HG03575 (cell line): ENCODE results near the gene GJD2.

ENCODE experiments used
- ATAC-seq: cut with Tn5 transposase; IDR thresholded peaks from one replicate; pipeline ENCODE4 v1.9.1; 2021; ENCODE audit not compliant: unreplicated experiment, insufficient number of reproducible peaks, low FRiP score; ENCODE audit errors: extremely low read depth

GJD2 gene

DNA sequence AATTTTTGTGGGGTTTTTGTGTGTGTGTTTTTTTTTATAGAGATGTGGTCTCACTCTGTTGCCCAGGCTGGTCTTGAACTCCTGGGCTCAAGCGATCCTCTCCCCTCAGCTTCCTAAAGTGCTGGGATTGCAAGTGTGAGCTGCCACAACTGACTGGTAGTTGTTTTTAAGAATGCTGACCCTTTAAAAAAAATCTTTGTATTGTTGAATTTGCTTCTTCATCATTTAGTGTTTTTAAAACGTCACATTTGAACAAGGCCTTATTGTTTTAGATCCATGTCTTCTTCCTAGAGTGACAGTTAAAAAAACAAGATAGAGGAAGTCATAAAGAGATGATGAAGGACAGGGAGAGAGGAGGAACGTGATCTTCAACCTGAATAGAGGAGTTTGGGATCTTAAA lies 24.1 kb downstream of the GJD2 start:
- no peak for ATAC-seq

DNA sequence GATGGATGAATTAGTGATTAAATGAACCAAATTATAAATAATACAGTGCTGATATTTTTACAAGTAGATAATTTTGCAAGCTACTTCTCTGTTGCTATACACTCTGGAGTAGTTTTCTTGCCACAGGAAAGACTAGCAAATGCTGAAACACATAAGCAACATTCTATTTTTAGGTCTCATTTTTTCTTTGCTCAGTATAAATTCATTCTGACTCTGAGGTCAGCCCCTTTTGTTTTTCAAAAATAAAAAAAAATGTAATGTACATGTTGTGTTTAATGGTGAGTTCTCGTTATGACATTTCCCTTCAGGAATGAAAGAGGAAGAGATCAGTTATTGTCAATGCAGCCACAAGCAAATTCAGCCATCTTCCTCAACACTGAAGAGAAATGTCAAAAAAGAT lies 24.9 kb downstream of the GJD2 start:
- no peak for ATAC-seq

DNA sequence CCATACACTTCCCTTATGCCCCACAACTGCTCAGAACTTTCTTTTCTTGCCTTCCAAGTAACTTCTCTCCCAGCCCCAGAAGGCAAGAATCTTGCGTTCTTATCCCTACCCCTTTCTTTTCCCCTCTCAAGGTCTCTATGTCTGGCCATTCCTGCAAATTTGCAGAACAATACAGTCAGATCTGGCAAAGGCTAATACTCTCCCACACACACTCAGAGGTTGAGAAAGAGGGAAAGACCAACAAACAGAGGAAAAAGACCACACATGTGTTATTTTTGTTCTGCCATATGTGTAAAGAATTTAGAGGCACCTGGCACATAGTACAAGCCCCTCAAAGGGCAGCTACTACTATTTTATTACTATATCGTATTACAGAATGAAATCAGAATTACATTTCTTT lies 25.7 kb downstream of the GJD2 start:
- ATAC-seq = no peak

DNA sequence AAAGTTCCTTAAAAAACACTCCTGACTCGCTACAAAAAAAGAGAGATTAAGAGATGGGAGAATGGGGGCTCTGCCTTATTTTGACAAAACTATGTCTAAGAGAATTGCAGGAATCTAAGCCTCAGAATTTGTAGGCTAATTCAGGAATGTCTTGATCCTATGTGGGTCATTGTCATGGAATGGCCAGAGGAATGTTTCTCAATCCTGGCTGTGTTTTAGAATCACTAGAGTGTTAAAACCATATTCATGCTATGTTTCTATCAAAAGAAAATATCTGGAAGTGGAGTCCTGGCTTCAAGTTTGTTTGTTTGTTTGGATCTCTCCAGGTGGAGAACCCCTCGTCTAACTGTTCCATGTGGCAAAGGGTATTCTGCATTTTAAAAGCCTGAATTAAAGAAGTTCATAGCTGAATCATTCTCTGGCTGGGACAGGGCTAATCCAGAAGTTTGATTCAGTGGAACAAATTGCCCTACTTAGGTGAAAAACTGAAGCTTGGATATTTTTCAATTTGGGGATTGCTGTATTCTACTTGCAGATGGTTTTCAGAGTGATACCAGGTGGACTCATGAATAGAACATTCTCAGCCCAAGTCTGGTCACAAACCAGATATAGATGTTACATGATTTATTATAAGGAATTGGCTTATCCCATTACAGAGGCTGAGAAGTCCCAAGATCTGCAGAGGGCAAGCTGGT lies 28.2 kb downstream of the GJD2 start:
- ATAC-seq = no peak

DNA sequence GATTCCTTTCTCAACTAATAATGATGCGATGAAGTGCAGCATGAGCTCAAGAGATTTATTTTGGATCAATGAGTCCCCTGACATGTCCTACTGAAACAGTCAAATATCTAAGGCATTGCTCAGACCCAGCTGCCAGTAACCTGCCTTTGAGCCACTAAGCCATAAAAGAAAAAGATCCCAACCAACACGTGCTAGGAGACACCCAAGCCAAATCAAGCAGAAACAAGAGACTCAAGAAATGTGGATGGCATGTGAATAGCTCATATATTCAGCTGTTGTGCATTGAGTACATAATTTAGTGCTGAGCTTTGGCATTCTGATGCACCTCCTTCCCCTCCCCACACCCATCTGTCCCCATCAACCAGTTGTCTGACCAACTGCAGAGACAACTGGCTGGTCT lies 29.2 kb downstream of the GJD2 start:
- ATAC-seq = no peak

DNA sequence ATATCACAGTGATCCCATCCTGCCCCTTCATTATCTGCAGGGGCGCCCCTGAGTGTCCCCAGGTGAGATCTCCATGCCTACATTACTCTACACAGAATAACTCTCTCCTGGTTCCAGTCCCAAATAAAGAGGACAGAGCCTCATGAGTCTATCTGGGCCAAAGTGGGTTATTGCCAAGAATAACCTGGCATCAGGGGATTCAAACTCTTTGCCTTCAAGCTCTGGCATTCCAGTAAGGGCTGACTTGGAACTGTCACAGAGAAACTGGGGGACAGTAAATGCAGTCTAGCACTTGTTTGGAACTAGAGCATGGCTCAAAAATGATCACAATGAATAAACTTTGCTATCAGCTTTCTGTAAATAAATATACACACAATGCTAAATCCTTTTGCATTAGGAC lies 30.3 kb downstream of the GJD2 start:
- no peak for ATAC-seq

DNA sequence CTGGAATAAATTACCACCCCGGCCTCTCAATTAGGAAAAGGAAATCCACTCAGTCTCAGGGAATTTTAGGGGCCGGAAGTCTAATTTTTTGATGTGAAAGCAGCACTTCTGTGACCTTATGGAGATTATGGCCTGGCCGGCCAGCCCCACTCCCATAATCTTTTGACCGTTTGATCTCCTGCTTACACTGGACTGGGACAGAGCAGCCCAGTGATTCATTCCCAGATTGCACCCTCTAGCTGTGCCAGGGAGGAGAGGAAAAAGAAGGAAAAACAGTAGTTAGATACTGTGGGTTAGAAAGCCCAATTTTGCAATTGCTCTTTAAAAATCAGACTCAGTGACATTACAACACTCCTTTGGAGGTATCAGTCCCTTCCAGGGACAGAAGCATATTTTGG lies 32.4 kb downstream of the GJD2 start:
- no peak for ATAC-seq

DNA sequence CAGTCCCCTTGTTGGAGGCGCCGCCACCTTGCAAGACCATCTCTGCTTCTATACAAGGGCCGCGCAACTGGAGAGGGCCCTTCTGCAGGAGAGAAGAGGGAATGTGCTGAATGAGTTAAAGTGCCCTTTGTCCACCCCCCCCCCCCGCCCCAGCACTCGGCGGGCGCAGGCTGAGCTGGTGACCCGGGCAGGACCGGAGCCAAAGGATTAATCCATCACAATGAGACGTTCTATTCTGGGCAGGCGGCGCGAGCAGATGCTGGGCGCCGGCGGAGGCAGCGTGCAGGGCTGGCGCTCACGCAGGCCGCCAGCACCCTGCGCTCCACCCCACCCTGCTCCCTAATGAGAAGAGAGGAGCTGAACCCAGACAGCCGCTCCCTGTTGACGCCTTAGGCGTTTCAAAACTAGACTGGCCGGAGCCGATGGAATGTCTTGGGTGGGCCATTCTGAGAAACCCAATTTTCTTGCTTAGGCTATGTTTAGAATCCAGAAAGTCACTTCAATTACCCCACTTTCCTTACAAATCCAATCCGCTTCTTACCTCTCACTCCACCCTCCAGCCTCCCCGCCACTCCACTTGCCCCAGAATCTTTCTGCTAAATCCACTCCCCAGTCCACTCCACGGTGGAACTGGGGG lies 32.9 kb downstream of the GJD2 start:
- no peak for ATAC-seq

DNA sequence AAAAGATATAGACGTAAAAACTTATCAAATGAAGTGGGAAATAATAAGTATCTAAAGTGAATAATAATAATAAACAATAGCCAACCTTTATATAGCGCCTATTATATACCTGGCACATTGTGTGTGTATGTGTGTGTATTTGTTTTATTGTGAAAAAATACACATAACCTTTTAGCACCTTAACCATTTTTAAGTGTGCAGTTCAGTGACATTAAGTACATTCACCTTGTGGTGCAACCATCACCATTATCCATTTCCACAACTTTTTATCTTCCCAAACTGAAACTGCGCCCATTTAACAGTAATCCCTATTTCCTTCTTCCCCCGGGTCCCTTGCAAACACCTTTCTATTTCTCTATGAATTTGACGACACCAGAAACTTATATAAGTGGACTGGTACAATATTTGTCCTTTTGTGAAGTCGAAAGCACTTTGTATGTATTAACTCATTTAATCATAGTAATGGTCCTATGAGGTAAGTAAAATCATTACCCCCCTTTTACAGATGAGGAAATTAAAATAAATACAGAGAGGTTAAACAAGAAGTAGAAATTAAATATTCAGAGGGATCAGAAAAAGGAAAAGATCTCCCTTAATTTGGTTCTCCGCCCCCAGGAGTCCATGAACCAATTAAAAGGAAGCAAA lies 33.5 kb downstream of the GJD2 start:
- ATAC-seq = no peak

DNA sequence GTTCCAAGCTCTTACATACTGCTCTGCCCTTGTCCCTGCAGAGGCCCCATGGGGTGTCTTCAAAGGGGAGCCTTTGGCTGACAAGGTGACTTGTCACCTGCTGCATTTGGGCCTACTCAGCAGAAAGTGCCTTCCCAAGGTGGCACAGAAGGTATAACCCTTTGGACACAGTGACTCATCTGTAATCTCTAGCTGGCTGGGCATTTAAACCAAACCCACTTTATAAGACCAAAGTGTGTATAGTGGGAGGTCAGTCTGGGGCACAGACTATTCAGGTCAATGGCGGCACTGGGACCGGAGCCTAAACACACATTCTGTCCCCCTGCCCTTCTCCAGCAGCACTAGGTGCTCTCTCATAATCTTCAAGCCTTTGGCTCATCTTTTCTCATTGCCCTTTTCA lies 35.1 kb downstream of the GJD2 start:
- no peak for ATAC-seq

DNA sequence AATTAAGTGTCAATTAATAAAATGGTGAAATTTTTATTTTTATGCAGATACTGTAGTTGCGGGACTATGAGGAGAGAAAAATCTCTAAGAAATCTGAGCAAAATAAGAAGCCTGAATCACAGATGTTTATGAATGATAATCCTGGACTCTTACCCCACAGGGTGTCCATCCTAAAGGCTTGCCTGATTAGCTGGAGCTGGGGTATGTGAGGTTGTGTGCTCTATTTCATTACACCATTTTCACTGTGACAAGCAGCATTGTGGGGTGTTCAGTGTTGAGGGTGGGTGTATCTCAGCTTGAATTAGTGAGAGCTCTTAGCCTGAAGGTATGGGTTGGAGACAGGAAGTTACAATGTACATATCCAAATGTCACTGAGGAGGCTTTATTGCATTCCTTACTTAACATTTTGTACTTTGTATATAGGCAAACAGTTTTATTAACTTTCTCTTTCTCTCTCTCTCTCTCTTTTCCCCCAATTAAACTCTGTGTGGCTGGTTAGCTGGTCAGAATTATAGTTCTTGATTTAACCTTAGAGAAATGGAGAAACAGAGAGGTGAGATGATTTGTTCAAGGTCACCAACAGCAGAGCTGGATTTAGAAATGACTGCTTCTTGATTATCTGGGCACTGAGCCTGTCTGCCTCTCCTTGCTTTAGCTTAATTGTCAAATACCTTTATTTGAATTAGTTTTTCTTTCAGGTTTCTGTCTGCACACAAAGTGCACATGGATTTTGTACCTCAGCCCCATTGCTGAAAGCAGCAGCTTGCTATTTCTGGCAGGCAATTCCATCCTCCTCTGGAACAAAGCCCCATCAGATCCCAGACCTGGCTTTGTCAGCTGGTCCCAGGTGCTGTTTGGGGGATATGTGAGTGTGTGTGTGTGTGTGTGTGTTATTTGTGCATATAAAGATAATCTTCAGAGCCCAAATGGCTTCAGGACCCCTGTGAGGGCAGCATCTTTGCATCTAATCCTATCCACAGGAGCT lies 35.8 kb downstream of the GJD2 start:
- no peak for ATAC-seq

DNA sequence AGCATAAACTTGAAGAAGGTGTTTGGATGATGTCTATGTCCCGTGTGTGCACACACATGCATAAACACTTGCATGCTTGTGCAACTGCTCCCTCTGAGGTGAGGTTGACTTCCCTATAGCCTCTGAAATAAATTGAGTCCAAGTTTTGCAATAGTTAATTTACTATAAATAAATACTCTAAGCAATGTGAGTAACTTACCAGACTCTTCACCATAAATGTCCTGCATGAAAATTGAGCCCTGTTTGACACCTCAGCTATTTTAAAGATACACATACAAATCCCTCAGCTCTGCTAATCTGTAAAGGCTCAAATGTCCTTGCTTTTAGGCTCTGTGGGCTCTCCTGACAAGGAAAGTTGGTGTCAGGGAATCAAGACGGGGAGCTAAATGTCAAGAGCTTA lies 37.1 kb downstream of the GJD2 start:
- no peak for ATAC-seq

DNA sequence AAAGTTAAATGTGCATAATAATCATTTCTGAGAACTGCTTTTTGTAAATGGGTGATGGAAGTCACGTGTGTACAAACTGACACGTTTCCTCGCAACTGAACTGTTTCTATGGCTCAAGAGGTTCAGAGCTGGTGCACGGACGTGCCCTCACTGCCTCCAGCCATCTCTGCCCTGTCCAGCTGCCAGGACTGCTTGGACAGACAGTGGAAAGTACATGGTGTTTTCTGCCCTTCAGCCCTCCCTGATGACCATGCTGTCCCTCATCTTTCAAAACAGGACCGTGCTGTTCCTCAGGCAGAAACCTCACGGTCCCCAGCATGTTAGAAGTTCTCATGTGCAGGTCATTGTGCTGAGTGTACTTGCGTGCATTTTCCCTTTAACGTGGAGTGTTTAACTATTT lies 38.7 kb downstream of the GJD2 start:
- ATAC-seq = no peak

DNA sequence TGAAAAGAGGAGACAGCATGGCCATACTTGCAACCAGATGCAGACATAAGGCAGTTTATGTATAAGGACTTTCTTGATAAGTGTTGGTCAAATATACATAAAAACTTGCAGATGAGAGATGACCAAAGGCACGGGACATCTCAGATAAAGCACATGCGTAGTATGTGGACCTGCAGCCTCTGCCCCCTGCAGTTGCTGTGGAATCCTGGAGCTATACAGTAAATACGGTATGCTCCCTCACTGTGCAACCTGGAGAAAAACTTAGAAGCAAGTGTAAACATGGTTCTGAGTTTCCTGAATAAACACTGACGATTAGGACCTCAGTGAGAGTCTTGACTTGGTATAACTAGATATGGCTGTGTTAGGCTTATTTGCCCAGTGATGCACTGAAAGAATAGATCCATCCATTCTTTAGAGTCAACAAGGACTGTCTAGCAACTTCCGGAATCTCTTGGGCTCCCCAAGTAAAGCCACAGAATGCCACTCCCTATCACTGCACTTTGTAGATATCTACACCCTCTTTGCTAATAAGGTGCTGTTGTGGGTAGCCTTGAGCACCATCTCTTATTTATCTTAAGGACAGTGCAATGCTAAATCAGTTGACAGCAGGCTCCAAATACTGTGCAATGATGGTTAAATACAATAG lies 40.2 kb downstream of the GJD2 start:
- no peak for ATAC-seq

DNA sequence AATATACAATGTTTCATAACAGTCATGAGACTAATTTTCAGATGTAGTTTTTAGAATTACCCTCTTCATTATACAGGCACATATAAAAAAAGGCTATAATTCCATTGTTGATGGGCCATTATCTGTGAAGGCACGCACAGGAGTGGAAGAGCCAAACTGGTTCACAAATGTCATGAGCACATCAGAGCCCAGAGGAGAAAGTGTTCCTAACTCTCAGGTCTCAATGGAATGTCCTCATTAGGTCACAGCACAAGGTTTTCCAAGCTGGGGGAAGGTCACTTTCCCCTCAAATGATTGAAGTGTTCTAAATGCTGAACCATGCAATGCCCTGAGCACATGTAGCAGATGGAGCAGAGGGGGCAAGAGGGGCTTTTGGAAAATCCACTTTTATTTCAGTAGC lies 41.2 kb downstream of the GJD2 start:
- no peak for ATAC-seq

DNA sequence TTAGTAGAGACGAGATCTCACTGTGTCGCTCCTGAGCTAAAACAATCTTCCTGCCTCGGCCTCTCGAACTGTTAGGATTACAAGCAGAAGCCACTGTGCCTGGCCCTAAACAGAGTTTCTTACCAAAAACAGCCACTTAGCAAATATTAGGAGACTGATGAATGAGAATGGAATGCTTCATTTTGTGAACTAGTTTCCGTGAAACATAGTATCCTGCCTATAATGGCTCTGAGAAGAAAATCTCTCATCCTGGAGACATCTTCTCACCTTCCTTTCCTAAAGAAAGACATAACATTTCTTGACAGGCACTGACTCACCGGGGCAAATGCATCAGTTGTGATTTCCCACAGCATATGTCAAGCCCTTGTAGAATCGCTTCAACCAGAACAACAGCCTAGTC lies 44.9 kb downstream of the GJD2 start:
- no peak for ATAC-seq

DNA sequence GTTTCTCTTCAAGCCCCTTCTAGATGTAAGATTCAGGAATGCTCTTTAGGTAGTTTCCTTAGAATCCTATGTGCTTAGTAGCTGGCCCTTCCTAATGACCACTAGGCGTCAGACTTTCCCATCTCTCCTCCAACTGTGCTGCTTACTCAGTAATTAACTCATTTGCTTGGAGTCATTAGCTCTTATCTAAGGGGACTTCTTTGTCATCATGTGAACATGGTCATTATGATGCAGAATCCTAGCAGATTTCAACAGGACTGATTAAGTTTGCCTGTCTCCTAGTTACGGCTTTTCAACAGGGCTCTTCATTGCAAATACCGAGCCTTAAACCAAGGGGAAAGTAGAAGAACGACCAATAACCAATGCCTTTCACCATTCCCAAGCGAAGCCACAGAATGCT lies 46.4 kb downstream of the GJD2 start:
- ATAC-seq = no peak

DNA sequence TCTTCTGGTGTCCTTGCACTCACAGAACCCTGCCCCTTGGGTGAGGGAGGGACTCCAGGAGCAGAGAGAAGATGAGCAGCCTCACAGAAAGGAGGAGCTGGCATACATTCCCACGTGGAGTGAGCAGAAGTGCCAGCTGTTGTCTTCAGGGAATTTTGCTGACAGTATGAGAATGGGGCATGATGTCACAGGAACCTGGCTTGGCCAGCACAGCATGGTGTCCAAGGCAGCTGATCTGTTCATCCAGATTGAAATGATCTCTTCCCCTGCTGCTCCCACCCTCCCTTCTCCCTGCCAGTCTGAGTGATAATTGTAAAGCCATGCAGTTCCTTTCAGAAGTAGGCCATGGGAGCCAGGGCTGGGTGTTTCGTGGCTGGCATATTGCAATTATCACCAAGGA lies 53.3 kb downstream of the GJD2 start:
- no peak for ATAC-seq
